Loucy (cell line): Measurements from ENCODE around the gene IL17RD.

Experiments used
- H2AFZ ChIP-seq: fragments of 200-600 bp; sonication (generic); 2 replicates; pipeline ENCODE4 v1.6.0; 2016; ENCODE audit warnings: antibody characterized with exemption, mild to moderate bottlenecking, low read length, moderate library complexity
- H3F3A ChIP-seq: fragments of 200-600 bp; 2 replicates; pipeline ENCODE4 v1.6.0; 2016; ENCODE audit warnings: antibody characterized with exemption, low read depth, mild to moderate bottlenecking
- H3K27me3 ChIP-seq: fragments of 200-600 bp; sonication (generic); 2 replicates; pipeline ENCODE4 v1.6.1; 2014; ENCODE audit warnings: low read length, mild to moderate bottlenecking; ENCODE audit not compliant: insufficient read depth, poor library complexity, severe bottlenecking
- H3K36me3 ChIP-seq: fragments of 200-600 bp; sonication (generic); 2 replicates; pipeline ENCODE4 v1.6.1; 2016; ENCODE audit warnings: low read length; ENCODE audit not compliant: insufficient read depth
- H3K4me1 ChIP-seq: fragments of 200-600 bp; sonication (generic); 2 replicates; pipeline ENCODE4 v1.5.1; 2014; ENCODE audit warnings: low read length, mild to moderate bottlenecking; ENCODE audit not compliant: insufficient read depth, poor library complexity, severe bottlenecking
- H3K4me2 ChIP-seq: fragments of 200-600 bp; sonication (generic); 2 replicates; pipeline ENCODE4 v1.6.0; 2014; ENCODE audit warnings: antibody characterized with exemption, low read length, low read depth, mild to moderate bottlenecking; ENCODE audit not compliant: poor library complexity, severe bottlenecking
- H3K4me3 ChIP-seq: fragments of 200-600 bp; sonication (generic); 2 replicates; pipeline ENCODE4 v1.5.1; 2014; ENCODE audit warnings: low read length, mild to moderate bottlenecking, mixed read lengths; ENCODE audit not compliant: poor library complexity, severe bottlenecking
- H3K79me2 ChIP-seq: fragments of 200-600 bp; sonication (generic); 2 replicates; pipeline ENCODE4 v1.6.1; 2014; ENCODE audit warnings: low read length; ENCODE audit not compliant: insufficient read depth
- H3K9ac ChIP-seq: fragments of 200-600 bp; sonication (generic); 2 replicates; pipeline ENCODE4 v1.6.0; 2014; ENCODE audit warnings: mild to moderate bottlenecking, low read depth, low read length, moderate library complexity; ENCODE audit not compliant: poor library complexity, severe bottlenecking
- H3K9me2 ChIP-seq: fragments of 200-600 bp; sonication (generic); replicated peaks from 2 replicates; pipeline ENCODE4 v1.6.1; 2016; ENCODE audit warnings: low read depth, low read length, mixed read lengths
- H3K9me3 ChIP-seq: fragments of 200-600 bp; sonication (generic); 2 replicates; pipeline ENCODE4 v1.6.1; 2014; ENCODE audit warnings: mild to moderate bottlenecking, antibody characterized with exemption, low read length, low read depth; ENCODE audit not compliant: insufficient read depth
- H4K20me1 ChIP-seq: fragments of 200-600 bp; sonication (generic); 2 replicates; pipeline ENCODE4 v1.6.0; 2014; ENCODE audit warnings: antibody characterized with exemption, low read length, mild to moderate bottlenecking; ENCODE audit not compliant: insufficient read depth, poor library complexity, severe bottlenecking
- EZH2phosphoT487 ChIP-seq: fragments of 200-600 bp; IDR thresholded peaks from 2 replicates; pipeline ENCODE4 v1.6.1; 2018; ENCODE audit warnings: antibody characterized with exemption, mild to moderate bottlenecking, moderate library complexity, borderline replicate concordance
- TF ChIP-seq, protein P1 (sequence below): fragments of 200-600 bp; sonication (generic); conservative IDR thresholded peaks from 2 replicates; pipeline ENCODE4 v1.5.1; 2014; ENCODE audit warnings: mild to moderate bottlenecking, antibody characterized with exemption, low read length

The IL17RD gene

DNA sequence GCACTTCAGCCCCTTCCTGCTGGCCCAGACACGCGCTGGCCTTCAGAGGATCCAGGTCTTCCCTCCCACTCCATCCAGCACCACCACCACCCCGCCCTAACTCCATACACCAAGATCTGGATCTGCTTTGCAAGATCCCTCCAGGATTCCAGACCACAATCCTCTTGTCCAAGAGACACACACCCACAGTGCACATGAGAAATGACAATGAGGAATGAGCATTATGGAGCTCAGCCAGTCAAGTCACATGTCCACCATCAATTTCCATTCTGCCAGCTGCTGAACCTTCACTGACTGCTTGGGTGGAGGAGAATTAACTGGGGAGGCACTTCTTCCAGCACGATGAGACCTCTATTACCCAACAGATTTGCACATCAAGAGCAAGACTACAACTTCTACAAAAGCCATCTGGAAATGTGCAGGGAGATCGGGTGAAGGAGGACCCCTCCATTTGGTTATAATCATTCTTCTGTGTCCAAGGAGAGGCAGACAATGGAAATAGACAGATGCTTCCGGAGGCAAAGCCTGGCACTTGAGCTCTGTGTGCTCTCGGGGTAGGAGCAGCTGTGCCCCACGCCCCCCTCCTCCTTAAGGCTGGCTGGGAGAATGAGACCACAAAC lies 117.0 kb downstream of the IL17RD start:
- H2AFZ ChIP-seq, result peak overlapping the region; percentile 54
- TF ChIP-seq, protein P1, sequence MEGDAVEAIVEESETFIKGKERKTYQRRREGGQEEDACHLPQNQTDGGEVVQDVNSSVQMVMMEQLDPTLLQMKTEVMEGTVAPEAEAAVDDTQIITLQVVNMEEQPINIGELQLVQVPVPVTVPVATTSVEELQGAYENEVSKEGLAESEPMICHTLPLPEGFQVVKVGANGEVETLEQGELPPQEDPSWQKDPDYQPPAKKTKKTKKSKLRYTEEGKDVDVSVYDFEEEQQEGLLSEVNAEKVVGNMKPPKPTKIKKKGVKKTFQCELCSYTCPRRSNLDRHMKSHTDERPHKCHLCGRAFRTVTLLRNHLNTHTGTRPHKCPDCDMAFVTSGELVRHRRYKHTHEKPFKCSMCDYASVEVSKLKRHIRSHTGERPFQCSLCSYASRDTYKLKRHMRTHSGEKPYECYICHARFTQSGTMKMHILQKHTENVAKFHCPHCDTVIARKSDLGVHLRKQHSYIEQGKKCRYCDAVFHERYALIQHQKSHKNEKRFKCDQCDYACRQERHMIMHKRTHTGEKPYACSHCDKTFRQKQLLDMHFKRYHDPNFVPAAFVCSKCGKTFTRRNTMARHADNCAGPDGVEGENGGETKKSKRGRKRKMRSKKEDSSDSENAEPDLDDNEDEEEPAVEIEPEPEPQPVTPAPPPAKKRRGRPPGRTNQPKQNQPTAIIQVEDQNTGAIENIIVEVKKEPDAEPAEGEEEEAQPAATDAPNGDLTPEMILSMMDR, result no peak
- TF ChIP-seq EZH2phosphoT487, result no peak
- peaks cover 9% of the 10 kb centered on the region for H3K4me1 ChIP-seq
- H3K4me3 ChIP-seq, result no peak overlapping the region
- no peaks in the 10 kb centered on the region for H3K9me2 ChIP-seq
- no peak overlapping the region for H3K4me2 ChIP-seq
- H3K9ac ChIP-seq, result peak overlapping the region; percentile 40
- H4K20me1 ChIP-seq, result no peaks in the 10 kb centered on the region
- H3K9me3 ChIP-seq, result no peaks in the 10 kb centered on the region
- no peaks in the 10 kb centered on the region for H3F3A ChIP-seq
- H3K79me2 ChIP-seq, result no peaks in the 10 kb centered on the region
- no peaks in the 10 kb centered on the region for H3K36me3 ChIP-seq
- H3K27me3 ChIP-seq, result no peaks in the 10 kb centered on the region

DNA sequence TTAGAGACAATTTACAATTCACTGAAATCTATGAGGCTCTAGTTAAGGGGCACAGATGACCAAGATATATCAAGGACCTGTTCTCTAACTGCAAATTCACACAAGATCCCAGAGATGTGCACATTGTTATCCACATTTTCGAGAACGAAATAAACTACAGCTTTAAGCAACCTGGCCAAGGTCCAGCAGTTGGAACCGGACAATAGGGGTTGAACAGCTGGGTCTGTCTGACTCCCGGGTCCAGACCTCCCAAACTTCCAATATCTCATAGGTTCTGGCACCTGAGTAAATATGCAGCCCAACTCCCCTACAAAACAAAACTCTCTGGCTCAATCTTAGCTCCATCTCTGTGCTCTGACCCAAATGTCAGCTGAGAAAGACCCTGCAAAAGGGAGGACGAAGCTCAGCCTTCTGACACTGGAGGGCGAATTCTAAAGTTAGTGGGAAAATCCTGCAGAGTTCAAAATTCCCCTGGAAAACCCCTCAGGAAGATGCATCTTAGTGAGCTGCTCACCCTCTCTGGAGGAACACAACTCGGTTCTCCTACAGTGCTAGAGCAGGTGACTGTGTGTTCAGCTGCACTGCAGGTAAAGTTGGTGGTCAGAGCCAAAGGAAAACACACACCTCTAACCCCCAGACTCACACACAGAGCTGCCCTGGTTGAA lies 118.9 kb downstream of the IL17RD start:
- H3K4me1 ChIP-seq, result peaks cover 9% of the 10 kb centered on the region
- H3K27me3 ChIP-seq, result no peaks in the 10 kb centered on the region
- no peak overlapping the region for H2AFZ ChIP-seq
- H3K4me3 ChIP-seq, result no peak overlapping the region
- no peaks in the 10 kb centered on the region for H4K20me1 ChIP-seq
- no peaks in the 10 kb centered on the region for H3K79me2 ChIP-seq
- H3K9me3 ChIP-seq, result no peaks in the 10 kb centered on the region
- no peaks in the 10 kb centered on the region for H3F3A ChIP-seq
- no peak for TF ChIP-seq EZH2phosphoT487
- TF ChIP-seq, protein P1, result no peak
- H3K36me3 ChIP-seq, result no peaks in the 10 kb centered on the region
- H3K9ac ChIP-seq, result no peak overlapping the region
- no peaks in the 10 kb centered on the region for H3K9me2 ChIP-seq
- no peak overlapping the region for H3K4me2 ChIP-seq

DNA sequence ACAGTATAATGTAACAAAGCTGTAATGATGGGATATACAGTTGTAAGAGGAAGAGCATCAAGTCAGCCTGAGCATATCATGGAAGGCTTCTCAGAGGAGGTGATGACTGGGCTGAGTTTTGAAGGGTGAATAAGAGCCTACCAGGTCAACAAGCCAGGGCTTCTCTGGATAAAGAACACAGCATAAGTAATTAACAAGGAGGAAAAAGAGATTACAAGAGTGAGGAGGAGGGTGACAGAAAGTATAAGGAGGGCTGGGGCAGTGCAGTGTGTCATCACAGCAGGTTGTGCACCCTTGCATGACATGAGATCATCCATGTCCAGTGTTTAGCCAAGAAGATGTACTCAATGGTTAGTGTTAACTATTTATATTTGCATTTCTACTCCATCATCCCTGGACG lies 121.6 kb downstream of the IL17RD start:
- H3K79me2 ChIP-seq, result no peaks in the 10 kb centered on the region
- TF ChIP-seq, protein P1, result no peak

More for the DNA sequence above, 121.6 kb downstream of the IL17RD start:
- Histone ChIP-seq H3K4me2 (no peak overlapping the region), H3K27me3 (no peaks in the 10 kb centered on the region), H3K9me2 (no peaks in the 10 kb centered on the region), H3K9me3 (no peaks in the 10 kb centered on the region), H2AFZ (no peak overlapping the region), H3F3A (no peaks in the 10 kb centered on the region), H3K36me3 (no peaks in the 10 kb centered on the region), H3K4me3 (no peak overlapping the region), H3K4me1 (peaks cover 9% of the 10 kb centered on the region), H4K20me1 (no peaks in the 10 kb centered on the region), H3K9ac (no peak overlapping the region)
